ENCODE data around the gene BMP10.

The BMP10 gene

GRCh38 chr2:68847751-68848150, 23.4 kb downstream of the BMP10 start:
- DNase-seq: no peak

GRCh38 chr2:68846091-68846490, 25.1 kb downstream of the BMP10 start:
- no peak for DNase-seq

GRCh38 chr2:68845043-68845442, 26.2 kb downstream of the BMP10 start:
- no peak for DNase-seq

- DNase-seq: peak; percentile 42
Observed at GRCh38 chr2:68839260-68839833, 31.9 kb downstream of the BMP10 start.

- DNase-seq: no peak
Observed at GRCh38 chr2:68838641-68839040, 32.6 kb downstream of the BMP10 start.

GRCh38 chr2:68837861-68838341, 33.3 kb downstream of the BMP10 start:
- no peak for DNase-seq

- peak; percentile 75 for DNase-seq
Observed at GRCh38 chr2:68837164-68837860, 33.9 kb downstream of the BMP10 start.

GRCh38 chr2:68835621-68836020, 35.6 kb downstream of the BMP10 start:
- DNase-seq: no peak

- DNase-seq: no peak
Observed at GRCh38 chr2:68834737-68835376, 36.3 kb downstream of the BMP10 start.

GRCh38 chr2:68833162-68833561, 38.0 kb downstream of the BMP10 start:
- DNase-seq: no peak

- peak; percentile 61 for DNase-seq
Observed at GRCh38 chr2:68832233-68832869, 38.8 kb downstream of the BMP10 start.

- DNase-seq: no peak
Observed at GRCh38 chr2:68831686-68832232, 39.4 kb downstream of the BMP10 start.

GRCh38 chr2:68829749-68830148, 41.4 kb downstream of the BMP10 start:
- peak; percentile 13 for DNase-seq

GRCh38 chr2:68828887-68829708, 42.1 kb downstream of the BMP10 start:
- peak; percentile 79 for DNase-seq

GRCh38 chr2:68827666-68828065, 43.5 kb downstream of the BMP10 start:
- DNase-seq: no peak

GRCh38 chr2:68825866-68826265, 45.3 kb downstream of the BMP10 start:
- DNase-seq: no peak

- no peak for DNase-seq
Observed at GRCh38 chr2:68824831-68825230, 46.4 kb downstream of the BMP10 start.

GRCh38 chr2:68822207-68822872, 48.9 kb downstream of the BMP10 start:
- no peak for DNase-seq

- DNase-seq: no peak
Observed at GRCh38 chr2:68819556-68819955, 51.6 kb downstream of the BMP10 start.

- no peak for DNase-seq
Observed at GRCh38 chr2:68817306-68817705, 53.9 kb downstream of the BMP10 start.
